Endodermal cell (in vitro differentiated cells): ENCODE measurements around the gene AMOT. TPM values are rescaled to one million over a fixed set of nuclear protein-coding genes. Genes with fewer than 3 reads are reported as not detected.

Source experiments
- DNase-seq: peaks from one replicate; pipeline ENCODE4 v3.0.0-alpha.2; 2017
- H3K27ac ChIP-seq: 2 replicates; pipeline ENCODE4 v1.5.1; 2013; ENCODE audit warnings: mild to moderate bottlenecking, low read depth, low read length, moderate library complexity
- H3K27me3 ChIP-seq: 2 replicates; pipeline ENCODE4 v1.6.1; 2013; ENCODE audit warnings: mild to moderate bottlenecking, low read length, moderate library complexity; ENCODE audit not compliant: insufficient read depth, control insufficient read depth, poor library complexity, severe bottlenecking
- H3K36me3 ChIP-seq: 2 replicates; pipeline ENCODE4 v1.7.0; 2013; ENCODE audit warnings: mild to moderate bottlenecking, low read length, moderate library complexity; ENCODE audit not compliant: control insufficient read depth, insufficient read depth
- H3K4me1 ChIP-seq: one replicate; pipeline ENCODE4 v1.7.0; 2013; ENCODE audit warnings: low read length; ENCODE audit not compliant: control insufficient read depth, insufficient read depth
- H3K4me3 ChIP-seq: 2 replicates; pipeline ENCODE4 v1.5.1; 2013; ENCODE audit warnings: mild to moderate bottlenecking, low read length, moderate library complexity
- H3K9ac ChIP-seq: 2 replicates; pipeline ENCODE4 v1.6.1; 2013; ENCODE audit warnings: mild to moderate bottlenecking, low read length, moderate library complexity; ENCODE audit not compliant: poor library complexity, severe bottlenecking; ENCODE audit errors: extremely low read depth
- H3K9me3 ChIP-seq: 2 replicates; pipeline ENCODE4 v1.6.1; 2013; ENCODE audit warnings: mild to moderate bottlenecking, low read length, moderate library complexity; ENCODE audit not compliant: control insufficient read depth
- H3K27ac Mint-ChIP-seq: 2 replicates; pipeline ENCODE4 v1.8.0; 2020; ENCODE audit warnings: mixed read lengths
- H3K27me3 Mint-ChIP-seq: 2 replicates; pipeline ENCODE4 v1.8.0; 2021; ENCODE audit warnings: mild to moderate bottlenecking, mixed read lengths; ENCODE audit not compliant: insufficient read depth
- H3K36me3 Mint-ChIP-seq: 2 replicates; pipeline ENCODE4 v1.8.0; 2020; ENCODE audit warnings: low read depth, mixed read lengths
- H3K4me1 Mint-ChIP-seq: 2 replicates; pipeline ENCODE4 v1.8.0; 2020; ENCODE audit warnings: mixed read lengths
- H3K4me3 Mint-ChIP-seq: 2 replicates; pipeline ENCODE4 v1.8.0; 2020; ENCODE audit warnings: mild to moderate bottlenecking, moderate library complexity, mixed read lengths
- H3K9me3 Mint-ChIP-seq: 2 replicates; pipeline ENCODE4 v1.8.0; 2020; ENCODE audit warnings: mild to moderate bottlenecking, mixed read lengths
- CTCF ChIP-seq: fragments of 200-600 bp; sonication (generic); conservative IDR thresholded peaks from 2 replicates; pipeline ENCODE4 v1.5.0; 2021; ENCODE audit warnings: antibody characterized with exemption, mild to moderate bottlenecking
- WGBS, 2 experiments: methylation state at CpG; one replicate each; pipeline versions ENCODE4 v1.1.5 to v1.1.7; 2013; ENCODE audit warnings: missing lambda C conversion rate in 2 of 2, mixed read lengths in 1 of 2; ENCODE audit not compliant: insufficient coverage in 1 of 2, insufficient read length in 1 of 2; 5-methylcytosine and 5-hydroxymethylcytosine counted together
- total RNA-seq, 2 donors: library from RNA; stranded (reverse); fragmentation: NEBNext Ultra II Directional in 1 of 2; extraction: Animal tissue kit (Norgen Biotek cat#: 25700) in 1 of 2; gene quantifications; 2 replicates in 1 of 2; 3 replicates in 1 of 2; pipeline ENCODE4 v1.2.1, GENCODE V29; 2021

Gene AMOT
- total RNA-seq, 2 donors from 2014 or later = 41.3 to 59.8 TPM

- Histone ChIP-seq H3K9ac (no peak overlapping the region), H3K4me1 (no peaks in the 10 kb centered on the region), H3K36me3 (no peaks in the 10 kb centered on the region), H3K27me3 (no peaks in the 10 kb centered on the region), H3K9me3 (no peaks in the 10 kb centered on the region), H3K4me3 (no peak overlapping the region), H3K27ac (no peak overlapping the region)
- Mint-ChIP-seq H3K4me3 (no peak overlapping the region), H3K27ac (no peak overlapping the region), H3K4me1 (peaks cover 10% of the 10 kb centered on the region), H3K27me3 (peaks cover 7% of the 10 kb centered on the region), H3K9me3 (no peaks in the 10 kb centered on the region), H3K36me3 (no peaks in the 10 kb centered on the region)
- DNase-seq = no peak
- WGBS, 2 experiments = no CpG with 5 or more reads among the region's 2 CpGs
- no peak for TF ChIP-seq CTCF
Measured at GRCh38 chrX:112759966-112760365, 80.7 kb downstream of the AMOT start.

GRCh38 chrX:112759512-112759911 is 81.1 kb downstream of the AMOT start:
- H3K4me3 ChIP-seq = no peak overlapping the region
- WGBS, 2 experiments = 83 to 100% methylated on average over 2 of the region's 3 CpGs
- no peak overlapping the region for H3K4me3 Mint-ChIP-seq
- H3K27me3 ChIP-seq = no peaks in the 10 kb centered on the region
- no peaks in the 10 kb centered on the region for H3K9me3 ChIP-seq
- no peaks in the 10 kb centered on the region for H3K36me3 Mint-ChIP-seq
- H3K9me3 Mint-ChIP-seq = no peaks in the 10 kb centered on the region
- no peak for DNase-seq
- H3K27ac ChIP-seq = no peak overlapping the region
- H3K27me3 Mint-ChIP-seq = peaks cover 7% of the 10 kb centered on the region
- H3K27ac Mint-ChIP-seq = no peak overlapping the region
- no peak for TF ChIP-seq CTCF
- H3K9ac ChIP-seq = no peak overlapping the region
- H3K4me1 ChIP-seq = no peaks in the 10 kb centered on the region
- H3K4me1 Mint-ChIP-seq = peaks cover 10% of the 10 kb centered on the region
- H3K36me3 ChIP-seq = no peaks in the 10 kb centered on the region

DNA sequence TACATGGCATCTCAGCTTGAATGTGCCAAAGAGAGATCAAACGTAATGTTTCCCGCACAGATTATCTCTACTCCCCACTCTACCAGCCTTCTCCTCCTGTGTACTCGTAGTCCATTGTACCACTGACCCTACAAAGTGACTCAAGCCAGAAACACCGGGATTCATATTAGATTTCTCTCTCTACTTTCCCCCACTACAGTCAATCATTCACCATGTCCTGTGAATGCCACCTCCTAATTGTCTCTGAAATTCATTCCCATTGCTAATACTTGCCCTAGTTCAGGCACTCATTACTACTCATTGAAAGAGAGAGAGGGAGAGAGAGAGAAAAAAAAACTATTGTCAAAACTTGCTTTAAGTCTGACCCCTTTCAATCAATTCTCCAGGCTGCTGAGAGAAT is 82.7 kb downstream of the AMOT start:
- H3K4me1 ChIP-seq = no peaks in the 10 kb centered on the region
- Mint-ChIP-seq H3K27me3 (peaks cover 7% of the 10 kb centered on the region), H3K9me3 (no peaks in the 10 kb centered on the region), H3K27ac (no peak overlapping the region), H3K4me1 (peaks cover 10% of the 10 kb centered on the region), H3K36me3 (no peaks in the 10 kb centered on the region), H3K4me3 (no peak overlapping the region)
- H3K36me3 ChIP-seq = no peaks in the 10 kb centered on the region
- DNase-seq = no peak
- H3K9ac ChIP-seq = no peak overlapping the region
- no peak overlapping the region for H3K27ac ChIP-seq
- 94% methylated on average over 4 of the region's 4 CpGs; no CpG with 5 or more reads in 1 of the 2 experiments for WGBS, 2 experiments
- TF ChIP-seq CTCF = no peak
- no peaks in the 10 kb centered on the region for H3K9me3 ChIP-seq
- H3K4me3 ChIP-seq = no peak overlapping the region
- no peaks in the 10 kb centered on the region for H3K27me3 ChIP-seq
